Astrocyte (in vitro differentiated cells and primary cell): ENCODE results near the gene MOB3B. TPM values are rescaled to one million over a fixed set of nuclear protein-coding genes. Genes with fewer than 3 reads are reported as not detected.
A peak's percentile ranks its signal among the peaks of the same experiment; 100 is the strongest.

ENCODE experiments used
- DNase-seq: peaks from one replicate; pipeline ENCODE4 v3.0.0-alpha.2; 2010; ENCODE audit warnings: low read depth
- FAIRE-seq: peaks from 2 replicates; lab custom pipeline; 2011; peaks lifted over from hg19 to GRCh38; lab: Jason Lieb, UNC
- H2AFZ ChIP-seq: 2 replicates; pipeline ENCODE4 v1.6.0; 2012; ENCODE audit warnings: low read depth, low read length, inconsistent platforms
- H3K27ac ChIP-seq: 2 replicates; pipeline ENCODE4 v1.5.1; 2011; ENCODE audit warnings: low read depth, low read length, inconsistent platforms
- H3K27me3 ChIP-seq: 2 replicates; pipeline ENCODE4 v1.6.0; 2011; ENCODE audit warnings: low read length, inconsistent platforms; ENCODE audit not compliant: insufficient read depth
- H3K36me3 ChIP-seq: 2 replicates; pipeline ENCODE4 v1.5.1; 2011; ENCODE audit warnings: low read length, inconsistent platforms; ENCODE audit not compliant: insufficient read depth
- H3K4me1 ChIP-seq: 2 replicates; pipeline ENCODE4 v1.5.1; 2011; ENCODE audit warnings: low read length, inconsistent platforms; ENCODE audit not compliant: insufficient read depth
- H3K4me2 ChIP-seq: 2 replicates; pipeline ENCODE4 v1.6.0; 2012; ENCODE audit warnings: low read length, inconsistent platforms
- H3K4me3 ChIP-seq: 2 replicates; pipeline ENCODE4 v1.5.1; 2011; ENCODE audit warnings: low read depth, mild to moderate bottlenecking, low read length, inconsistent platforms; ENCODE audit not compliant: insufficient read depth
- H3K79me2 ChIP-seq: 2 replicates; pipeline ENCODE4 v1.6.0; 2012; ENCODE audit warnings: mild to moderate bottlenecking, low read length, inconsistent platforms; ENCODE audit not compliant: insufficient read depth
- H3K9ac ChIP-seq: 2 replicates; pipeline ENCODE4 v1.6.0; 2012; ENCODE audit warnings: mild to moderate bottlenecking, low read length, inconsistent platforms
- H3K9me3 ChIP-seq: 2 replicates; pipeline ENCODE4 v1.5.1; 2012; ENCODE audit warnings: low read depth, mild to moderate bottlenecking, low read length, inconsistent platforms; ENCODE audit not compliant: insufficient read depth
- H4K20me1 ChIP-seq: 2 replicates; pipeline ENCODE4 v1.6.0; 2012; ENCODE audit warnings: low read length, inconsistent platforms; ENCODE audit not compliant: insufficient read depth
- H3K27ac Mint-ChIP-seq: one replicate; pipeline ENCODE4 v1.8.0; 2021; ENCODE audit warnings: mild to moderate bottlenecking, mixed read lengths; ENCODE audit not compliant: unreplicated experiment
- H3K27me3 Mint-ChIP-seq: one replicate; pipeline ENCODE4 v1.8.0; 2021; ENCODE audit warnings: low read depth, mixed read lengths; ENCODE audit not compliant: unreplicated experiment
- H3K36me3 Mint-ChIP-seq: one replicate; pipeline ENCODE4 v1.8.0; 2021; ENCODE audit warnings: low read depth, mixed read lengths; ENCODE audit not compliant: unreplicated experiment
- H3K4me1 Mint-ChIP-seq: one replicate; pipeline ENCODE4 v1.8.0; 2021; ENCODE audit warnings: low read depth, mixed read lengths; ENCODE audit not compliant: unreplicated experiment
- H3K4me3 Mint-ChIP-seq: one replicate; pipeline ENCODE4 v1.8.0; 2021; ENCODE audit warnings: mild to moderate bottlenecking, moderate library complexity, mixed read lengths; ENCODE audit not compliant: unreplicated experiment
- H3K9me3 Mint-ChIP-seq: one replicate; pipeline ENCODE4 v1.8.0; 2021; ENCODE audit warnings: mild to moderate bottlenecking, mixed read lengths; ENCODE audit not compliant: unreplicated experiment
- EZH2 ChIP-seq: IDR thresholded peaks from 2 replicates; pipeline ENCODE4 v1.6.1; 2012; ENCODE audit warnings: mild to moderate bottlenecking, low read length, inconsistent platforms; ENCODE audit not compliant: insufficient read depth
- total RNA-seq: library from RNA; stranded (reverse); gene quantifications from 2 replicates; pipeline ENCODE4 v1.2.1, GENCODE V29; 2021
- TF ChIP-seq, protein P1 (sequence below): IDR thresholded peaks from 2 replicates; pipeline ENCODE4 v1.5.1; 2011; ENCODE audit warnings: low read depth, mild to moderate bottlenecking, inconsistent platforms, low read length, moderate library complexity; ENCODE audit not compliant: insufficient read depth

The MOB3B gene
- total RNA-seq, 1 donor from 2014 or later: 3.9 TPM

DNA sequence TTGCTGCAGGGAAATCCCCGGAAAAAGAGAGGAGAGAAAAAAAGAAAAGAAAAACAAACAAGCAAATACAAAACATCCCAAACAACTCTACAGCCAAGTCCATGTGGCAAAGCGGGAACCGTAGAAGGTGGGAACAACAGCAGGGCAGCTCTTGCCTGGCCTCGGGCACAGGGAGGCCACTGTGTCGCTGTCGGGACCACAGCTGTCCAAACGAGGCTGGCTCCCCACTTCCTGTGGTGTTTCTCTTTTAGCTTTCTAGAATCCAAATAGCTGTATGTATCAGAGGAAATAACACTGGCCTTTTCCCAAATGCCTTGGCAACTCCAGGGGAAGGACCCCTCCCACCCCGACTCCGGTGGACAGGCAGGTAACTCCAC lies 191.1 kb downstream of the MOB3B start:
- H3K27me3 ChIP-seq: peaks cover 3% of the 10 kb centered on the region
- H3K27ac ChIP-seq: no peak overlapping the region
- Mint-ChIP-seq H3K4me1 (peaks cover 20% of the 10 kb centered on the region), H3K27me3 (peaks cover 2% of the 10 kb centered on the region), H3K27ac (no peak overlapping the region), H3K9me3 (peaks cover 2% of the 10 kb centered on the region), H3K36me3 (no peaks in the 10 kb centered on the region), H3K4me3 (no peak overlapping the region)
- peak overlapping the region; percentile 17 for H2AFZ ChIP-seq
- H3K4me2 ChIP-seq: no peak overlapping the region
- no peaks in the 10 kb centered on the region for H3K9me3 ChIP-seq
- no peak overlapping the region for H3K9ac ChIP-seq
- no peaks in the 10 kb centered on the region for H3K4me1 ChIP-seq
- FAIRE-seq (no peak), DNase-seq (no peak)
- no peak overlapping the region for H3K4me3 ChIP-seq
- no peaks in the 10 kb centered on the region for H3K36me3 ChIP-seq
- TF ChIP-seq, protein P1, sequence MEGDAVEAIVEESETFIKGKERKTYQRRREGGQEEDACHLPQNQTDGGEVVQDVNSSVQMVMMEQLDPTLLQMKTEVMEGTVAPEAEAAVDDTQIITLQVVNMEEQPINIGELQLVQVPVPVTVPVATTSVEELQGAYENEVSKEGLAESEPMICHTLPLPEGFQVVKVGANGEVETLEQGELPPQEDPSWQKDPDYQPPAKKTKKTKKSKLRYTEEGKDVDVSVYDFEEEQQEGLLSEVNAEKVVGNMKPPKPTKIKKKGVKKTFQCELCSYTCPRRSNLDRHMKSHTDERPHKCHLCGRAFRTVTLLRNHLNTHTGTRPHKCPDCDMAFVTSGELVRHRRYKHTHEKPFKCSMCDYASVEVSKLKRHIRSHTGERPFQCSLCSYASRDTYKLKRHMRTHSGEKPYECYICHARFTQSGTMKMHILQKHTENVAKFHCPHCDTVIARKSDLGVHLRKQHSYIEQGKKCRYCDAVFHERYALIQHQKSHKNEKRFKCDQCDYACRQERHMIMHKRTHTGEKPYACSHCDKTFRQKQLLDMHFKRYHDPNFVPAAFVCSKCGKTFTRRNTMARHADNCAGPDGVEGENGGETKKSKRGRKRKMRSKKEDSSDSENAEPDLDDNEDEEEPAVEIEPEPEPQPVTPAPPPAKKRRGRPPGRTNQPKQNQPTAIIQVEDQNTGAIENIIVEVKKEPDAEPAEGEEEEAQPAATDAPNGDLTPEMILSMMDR: no peak
- TF ChIP-seq EZH2: no peak
- no peaks in the 10 kb centered on the region for H4K20me1 ChIP-seq
- no peaks in the 10 kb centered on the region for H3K79me2 ChIP-seq

DNA sequence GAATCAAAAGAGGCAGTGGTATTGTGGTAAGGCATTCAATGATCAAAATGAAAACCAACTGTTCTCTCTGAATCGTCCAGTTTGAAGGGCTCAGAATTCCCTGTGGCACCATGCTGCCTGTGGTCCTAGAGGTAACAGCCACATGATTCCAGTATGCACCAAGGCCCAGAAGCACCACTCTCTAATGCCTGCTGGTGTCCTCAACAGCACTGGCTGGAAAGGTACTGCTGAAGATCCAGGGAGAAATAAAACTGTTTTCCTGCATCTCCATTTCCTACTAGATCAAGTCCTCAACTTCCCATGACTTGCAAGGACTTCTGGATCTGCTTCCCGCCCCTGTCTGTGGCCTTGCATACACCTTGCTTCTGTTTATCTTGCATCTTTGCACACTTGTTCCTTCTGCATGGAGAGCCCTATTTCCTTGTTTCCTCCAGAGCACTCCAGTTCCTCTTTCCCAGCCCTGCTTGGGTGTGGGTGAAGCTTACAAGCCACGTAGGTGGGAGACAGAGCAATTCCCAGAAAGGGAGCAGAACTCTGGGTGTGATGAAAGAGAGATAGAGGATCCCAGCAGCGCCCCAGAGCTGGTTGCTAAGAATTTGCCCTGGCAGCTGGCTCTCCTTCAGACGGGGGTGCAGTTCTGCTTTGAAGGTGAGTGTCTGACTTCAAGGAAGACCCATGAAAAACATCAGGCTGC lies 191.6 kb downstream of the MOB3B start:
- H2AFZ ChIP-seq: no peak overlapping the region
- no peak overlapping the region for H3K9ac ChIP-seq
- H3K4me1 Mint-ChIP-seq: peaks cover 23% of the 10 kb centered on the region
- no peaks in the 10 kb centered on the region for H4K20me1 ChIP-seq
- FAIRE-seq (no peak), DNase-seq (no peak)
- no peak overlapping the region for H3K4me3 ChIP-seq
- H3K36me3 ChIP-seq: no peaks in the 10 kb centered on the region
- no peak overlapping the region for H3K27ac ChIP-seq
- H3K4me1 ChIP-seq: peaks cover 3% of the 10 kb centered on the region
- H3K27ac Mint-ChIP-seq: no peak overlapping the region
- H3K4me3 Mint-ChIP-seq: no peak overlapping the region
- peaks cover 3% of the 10 kb centered on the region for H3K27me3 ChIP-seq
- H3K9me3 ChIP-seq: no peaks in the 10 kb centered on the region
- no peaks in the 10 kb centered on the region for H3K79me2 ChIP-seq
- peaks cover 2% of the 10 kb centered on the region for H3K9me3 Mint-ChIP-seq
- TF ChIP-seq, protein P1: no peak
- TF ChIP-seq EZH2: no peak
- H3K27me3 Mint-ChIP-seq: peaks cover 2% of the 10 kb centered on the region
- H3K4me2 ChIP-seq: no peak overlapping the region
- H3K36me3 Mint-ChIP-seq: no peaks in the 10 kb centered on the region

DNA sequence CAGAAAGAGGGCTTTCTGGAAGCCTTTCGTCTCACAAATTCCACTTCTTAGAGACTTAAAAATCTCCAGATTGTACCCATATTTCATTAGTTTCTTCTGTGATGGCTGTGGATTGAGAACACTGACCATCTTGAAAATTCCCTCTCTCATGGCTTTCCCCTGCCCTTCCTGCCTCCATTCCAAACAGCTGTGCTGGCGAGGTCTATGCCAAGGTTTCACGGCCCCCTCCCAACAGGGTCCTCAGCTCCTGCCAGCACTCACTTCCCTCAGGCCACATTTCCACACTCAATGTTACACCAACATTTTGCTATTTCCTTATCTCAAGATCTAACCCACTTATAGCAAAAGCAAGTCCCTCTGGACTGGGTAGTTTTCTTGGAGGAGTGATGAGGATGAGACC lies 192.4 kb downstream of the MOB3B start:
- TF ChIP-seq, protein P1: no peak
- TF ChIP-seq EZH2: no peak
- H3K36me3 Mint-ChIP-seq: no peaks in the 10 kb centered on the region
- Histone ChIP-seq H3K4me2 (no peak overlapping the region), H3K79me2 (no peaks in the 10 kb centered on the region), H3K27ac (no peak overlapping the region), H3K9me3 (no peaks in the 10 kb centered on the region), H3K4me3 (no peak overlapping the region), H3K27me3 (peaks cover 3% of the 10 kb centered on the region), H2AFZ (no peak overlapping the region), H3K36me3 (no peaks in the 10 kb centered on the region), H4K20me1 (no peaks in the 10 kb centered on the region), H3K4me1 (peaks cover 3% of the 10 kb centered on the region), H3K9ac (no peak overlapping the region)
- no peak overlapping the region for H3K4me3 Mint-ChIP-seq
- H3K4me1 Mint-ChIP-seq: peaks cover 23% of the 10 kb centered on the region
- DNase-seq (no peak), FAIRE-seq (no peak)
- H3K27ac Mint-ChIP-seq: no peak overlapping the region
- peaks cover 2% of the 10 kb centered on the region for H3K9me3 Mint-ChIP-seq
- H3K27me3 Mint-ChIP-seq: peaks cover 2% of the 10 kb centered on the region
